HepG2 (cell line): ENCODE measurements around the gene FAM3C.

ENCODE experiments used
- FOXO1 ChIP-seq: sonication (generic); formaldehyde crosslinking; IDR thresholded peaks from 2 replicates; pipeline ENCODE4 v1.4.0; 2020; ENCODE audit warnings: missing genetic modification reagents
- TF ChIP-seq, protein P1 (sequence below): IDR thresholded peaks from 2 replicates; pipeline ENCODE4 v1.6.1; 2016; ENCODE audit warnings: missing compliant biosample characterization, missing genetic modification reagents, borderline replicate concordance

DNA sequence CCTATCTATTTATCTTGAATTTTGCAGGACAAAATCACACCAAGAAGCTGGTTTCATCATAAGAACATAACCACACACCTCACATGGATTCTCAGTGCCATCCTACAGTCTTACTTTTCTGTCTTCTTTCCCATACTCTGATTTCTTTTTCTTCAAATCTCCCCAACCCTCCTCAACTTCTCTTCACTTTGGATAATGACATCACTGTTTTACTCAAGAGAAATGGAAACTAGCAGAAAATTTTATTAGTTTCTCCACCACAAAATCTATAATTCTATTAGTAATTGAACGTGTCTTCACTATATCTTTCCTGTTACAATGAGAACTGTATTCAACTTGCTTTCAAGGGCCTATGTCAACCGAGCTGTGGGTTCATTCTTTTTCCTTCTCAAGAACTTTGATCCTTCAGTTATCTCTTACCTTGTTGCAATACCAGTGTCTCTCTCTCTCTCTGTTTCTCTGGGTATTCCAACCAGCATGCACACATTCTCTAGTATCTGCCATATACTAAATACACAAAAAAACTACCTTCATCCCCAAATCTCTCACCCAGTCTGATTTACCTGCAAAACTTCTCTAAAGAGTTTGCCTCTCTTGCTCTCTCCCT lies 35.4 kb upstream of the FAM3C start:
- TF ChIP-seq, protein P1, sequence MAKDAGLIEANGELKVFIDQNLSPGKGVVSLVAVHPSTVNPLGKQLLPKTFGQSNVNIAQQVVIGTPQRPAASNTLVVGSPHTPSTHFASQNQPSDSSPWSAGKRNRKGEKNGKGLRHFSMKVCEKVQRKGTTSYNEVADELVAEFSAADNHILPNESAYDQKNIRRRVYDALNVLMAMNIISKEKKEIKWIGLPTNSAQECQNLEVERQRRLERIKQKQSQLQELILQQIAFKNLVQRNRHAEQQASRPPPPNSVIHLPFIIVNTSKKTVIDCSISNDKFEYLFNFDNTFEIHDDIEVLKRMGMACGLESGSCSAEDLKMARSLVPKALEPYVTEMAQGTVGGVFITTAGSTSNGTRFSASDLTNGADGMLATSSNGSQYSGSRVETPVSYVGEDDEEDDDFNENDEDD (CRISPR knock-in tag): no peak
- TF ChIP-seq FOXO1 (CRISPR knock-in tag): no peak
